ENCODE data around the gene DHFR2.
"Not testable (repeated sequence)": the region's sequence is repeated elsewhere in the genome, so short reads cannot be mapped to it uniquely, and the experiment has no call there.

The DHFR2 gene

GRCh38 chr3:94064243-94064860, 1.6 kb upstream of the DHFR2 start:
- Histone ChIP-seq H3K9me3 (ENCODE audit: low read length) (no peaks in the 10 kb centered on the region), H3K27me3 (ENCODE audit: control insufficient read depth in 1 of 2, insufficient read depth in 2 of 2, low read length in 2 of 2) (no peaks in the 10 kb centered on the region), H3K4me1 (ENCODE audit: insufficient read depth, low read length) (peaks cover 14% of the 10 kb centered on the region), H3K36me3 (ENCODE audit: insufficient read depth, low read length) (peaks cover 13% of the 10 kb centered on the region), H3K27ac (ENCODE audit: low read depth, low read length) (no peak overlapping the region), H3K9ac (ENCODE audit: low read length) (no peak overlapping the region), H3K4me3 (ENCODE audit: low read depth in 1 of 2, low read length in 2 of 2) (peak overlapping the region in 1 of 2 donors; percentile 93)

GRCh38 chr3:94063496-94064119, 892 bp upstream of the DHFR2 start:
- Histone ChIP-seq H3K27me3 (ENCODE audit: control insufficient read depth in 1 of 2, insufficient read depth in 2 of 2, low read length in 2 of 2) (no peaks in the 10 kb centered on the region), H3K27ac (ENCODE audit: low read depth, low read length) (peak overlapping the region; percentile 93), H3K4me3 (ENCODE audit: low read depth in 1 of 2, low read length in 2 of 2) (peak overlapping the region; percentile 35 to 93), H3K9me3 (ENCODE audit: low read length) (no peaks in the 10 kb centered on the region), H3K9ac (ENCODE audit: low read length) (peak overlapping the region; percentile 74), H3K4me1 (ENCODE audit: insufficient read depth, low read length) (peaks cover 9% of the 10 kb centered on the region), H3K36me3 (ENCODE audit: insufficient read depth, low read length) (peaks cover 13% of the 10 kb centered on the region)

- Histone ChIP-seq H3K36me3 (ENCODE audit: insufficient read depth, low read length) (peaks cover 9% of the 10 kb centered on the region), H3K9me3 (ENCODE audit: low read length) (no peaks in the 10 kb centered on the region), H3K9ac (ENCODE audit: low read length) (no peak overlapping the region), H3K27ac (ENCODE audit: low read depth, low read length) (no peak overlapping the region), H3K4me3 (ENCODE audit: low read depth in 1 of 2, low read length in 2 of 2) (no peak overlapping the region), H3K4me1 (ENCODE audit: insufficient read depth, low read length) (peaks cover 9% of the 10 kb centered on the region), H3K27me3 (ENCODE audit: control insufficient read depth in 1 of 2, insufficient read depth in 2 of 2, low read length in 2 of 2) (no peaks in the 10 kb centered on the region)
Observed at GRCh38 chr3:94061297-94061696, 1.4 kb downstream of the DHFR2 start.

- Histone ChIP-seq H3K4me3 (ENCODE audit: low read depth in 1 of 2, low read length in 2 of 2) (no peak overlapping the region), H3K9ac (ENCODE audit: low read length) (no peak overlapping the region), H3K27me3 (ENCODE audit: control insufficient read depth in 1 of 2, insufficient read depth in 2 of 2, low read length in 2 of 2) (no peaks in the 10 kb centered on the region), H3K9me3 (ENCODE audit: low read length) (no peaks in the 10 kb centered on the region), H3K27ac (ENCODE audit: low read depth, low read length) (no peak overlapping the region), H3K36me3 (ENCODE audit: insufficient read depth, low read length) (no peaks in the 10 kb centered on the region), H3K4me1 (ENCODE audit: insufficient read depth, low read length) (no peaks in the 10 kb centered on the region)
Observed at GRCh38 chr3:94050546-94050945, 12.2 kb downstream of the DHFR2 start.

GRCh38 chr3:94049267-94049666, 13.4 kb downstream of the DHFR2 start:
- Histone ChIP-seq H3K9me3 (ENCODE audit: low read length) (no peaks in the 10 kb centered on the region), H3K27ac (ENCODE audit: low read depth, low read length) (no peak overlapping the region), H3K4me1 (ENCODE audit: insufficient read depth, low read length) (no peaks in the 10 kb centered on the region), H3K36me3 (ENCODE audit: insufficient read depth, low read length) (no peaks in the 10 kb centered on the region), H3K4me3 (ENCODE audit: low read depth in 1 of 2, low read length in 2 of 2) (no peak overlapping the region), H3K9ac (ENCODE audit: low read length) (no peak overlapping the region), H3K27me3 (ENCODE audit: control insufficient read depth in 1 of 2, insufficient read depth in 2 of 2, low read length in 2 of 2) (no peaks in the 10 kb centered on the region)

- Histone ChIP-seq H3K27ac (ENCODE audit: low read depth, low read length) (no peak overlapping the region), H3K4me1 (ENCODE audit: insufficient read depth, low read length) (no peaks in the 10 kb centered on the region), H3K9ac (ENCODE audit: low read length) (no peak overlapping the region), H3K27me3 (ENCODE audit: control insufficient read depth in 1 of 2, insufficient read depth in 2 of 2, low read length in 2 of 2) (no peaks in the 10 kb centered on the region), H3K36me3 (ENCODE audit: insufficient read depth, low read length) (no peaks in the 10 kb centered on the region), H3K9me3 (ENCODE audit: low read length) (no peaks in the 10 kb centered on the region), H3K4me3 (ENCODE audit: low read depth in 1 of 2, low read length in 2 of 2) (no peak overlapping the region)
Observed at GRCh38 chr3:94046533-94046932, 16.2 kb downstream of the DHFR2 start.

- not testable (repeated sequence) for H3K9ac ChIP-seq (ENCODE audit: low read length); H3K9me3 ChIP-seq (ENCODE audit: low read length); H3K27me3 ChIP-seq (ENCODE audit: control insufficient read depth in 1 of 2, insufficient read depth in 2 of 2, low read length in 2 of 2); H3K4me1 ChIP-seq (ENCODE audit: insufficient read depth, low read length); H3K4me3 ChIP-seq (ENCODE audit: low read depth in 1 of 2, low read length in 2 of 2); H3K36me3 ChIP-seq (ENCODE audit: insufficient read depth, low read length); H3K27ac ChIP-seq (ENCODE audit: low read depth, low read length)
Observed at GRCh38 chr3:94044100-94044936, 18.4 kb downstream of the DHFR2 start.

GRCh38 chr3:94043285-94043684, 19.4 kb downstream of the DHFR2 start:
- Histone ChIP-seq H3K4me1 (ENCODE audit: insufficient read depth, low read length) (no peaks in the 10 kb centered on the region), H3K27ac (ENCODE audit: low read depth, low read length) (no peak overlapping the region), H3K9ac (ENCODE audit: low read length) (no peak overlapping the region), H3K9me3 (ENCODE audit: low read length) (no peaks in the 10 kb centered on the region), H3K4me3 (ENCODE audit: low read depth in 1 of 2, low read length in 2 of 2) (no peak overlapping the region), H3K27me3 (ENCODE audit: control insufficient read depth in 1 of 2, insufficient read depth in 2 of 2, low read length in 2 of 2) (no peaks in the 10 kb centered on the region), H3K36me3 (ENCODE audit: insufficient read depth, low read length) (no peaks in the 10 kb centered on the region)

- Histone ChIP-seq H3K4me1 (ENCODE audit: insufficient read depth, low read length) (no peaks in the 10 kb centered on the region), H3K36me3 (ENCODE audit: insufficient read depth, low read length) (no peaks in the 10 kb centered on the region), H3K9ac (ENCODE audit: low read length) (no peak overlapping the region), H3K9me3 (ENCODE audit: low read length) (no peaks in the 10 kb centered on the region), H3K27ac (ENCODE audit: low read depth, low read length) (no peak overlapping the region), H3K4me3 (ENCODE audit: low read depth in 1 of 2, low read length in 2 of 2) (no peak overlapping the region), H3K27me3 (ENCODE audit: control insufficient read depth in 1 of 2, insufficient read depth in 2 of 2, low read length in 2 of 2) (no peaks in the 10 kb centered on the region)
Observed at GRCh38 chr3:94036909-94037507, 25.7 kb downstream of the DHFR2 start.

GRCh38 chr3:94028093-94028837, 34.5 kb downstream of the DHFR2 start, which contains the start of gene STX19:
STX19 (minus strand) TSS chr3:94028597; CDS start chr3:94015269, 13,328 bp downstream.
- Histone ChIP-seq H3K4me3 (ENCODE audit: low read depth in 1 of 2, low read length in 2 of 2) (no peak within 1 kb of the TSS), H3K9me3 (ENCODE audit: low read length) (no peaks in the 10 kb centered on the region), H3K4me1 (ENCODE audit: insufficient read depth, low read length) (no peaks in the 10 kb centered on the region), H3K27ac (ENCODE audit: low read depth, low read length) (no peak within 1 kb of the TSS), H3K9ac (ENCODE audit: low read length) (no peak within 1 kb of the TSS), H3K36me3 (ENCODE audit: insufficient read depth, low read length) (no peaks in the 10 kb centered on the region), H3K27me3 (ENCODE audit: control insufficient read depth in 1 of 2, insufficient read depth in 2 of 2, low read length in 2 of 2) (no peaks in the 10 kb centered on the region)

GRCh38 chr3:94026623-94027022, 36.1 kb downstream of the DHFR2 start:
- Histone ChIP-seq H3K4me1 (ENCODE audit: insufficient read depth, low read length) (no peaks in the 10 kb centered on the region), H3K27ac (ENCODE audit: low read depth, low read length) (no peak overlapping the region), H3K4me3 (ENCODE audit: low read depth in 1 of 2, low read length in 2 of 2) (no peak overlapping the region), H3K9me3 (ENCODE audit: low read length) (no peaks in the 10 kb centered on the region), H3K36me3 (ENCODE audit: insufficient read depth, low read length) (no peaks in the 10 kb centered on the region), H3K9ac (ENCODE audit: low read length) (no peak overlapping the region), H3K27me3 (ENCODE audit: control insufficient read depth in 1 of 2, insufficient read depth in 2 of 2, low read length in 2 of 2) (no peaks in the 10 kb centered on the region)

Measured in muscle layer of colon (tissue), 2 donors.